H1 (cell line): ENCODE results near the gene TACR2. TPM values are rescaled to one million over a fixed set of nuclear protein-coding genes. Genes with fewer than 3 reads are reported as not detected.

Experiments
- CTCF ChIA-PET: fragments of 300-600 bp; sonication (Branson Sonifier 250); formaldehyde crosslinking; loops from one replicate; lab custom pipeline; 2021; ENCODE audit not compliant: partially characterized antibody; lab: Charles Lee
- POLR2A ChIA-PET: fragments of 300-600 bp; sonication (Branson Sonifier 250); formaldehyde crosslinking; loops from one replicate; lab custom pipeline; 2021; ENCODE audit warnings: inconsistent platforms; ENCODE audit not compliant: partially characterized antibody; lab: Charles Lee
- DNase-seq, 2 experiments: peaks; one replicate each; pipeline versions ENCODE4 v3.0.0 to v3.0.0-alpha.2; 2010 to 2022; ENCODE audit warnings: low spot score in 2 of 2, low read depth in 1 of 2, mixed read lengths in 1 of 2
- FAIRE-seq: peaks from 2 replicates; lab custom pipeline; 2011; peaks lifted over from hg19 to GRCh38; lab: Jason Lieb, UNC
- H2AFZ ChIP-seq: 2 replicates; pipeline ENCODE4 v1.8.1; 2012; ENCODE audit warnings: low read length, inconsistent platforms
- H2AK5ac ChIP-seq: 2 replicates; pipeline ENCODE4 v1.6.1; 2013; ENCODE audit warnings: low read depth, low read length
- H2BK120ac ChIP-seq: replicated peaks from 2 replicates; pipeline ENCODE3; 2013; ENCODE audit warnings: low read depth, low read length, inconsistent platforms
- H2BK12ac ChIP-seq: 2 replicates; pipeline ENCODE4 v1.6.1; 2013; ENCODE audit warnings: low read depth, low read length
- H2BK15ac ChIP-seq: 2 replicates; pipeline ENCODE4 v1.6.1; 2013; ENCODE audit warnings: low read length
- H2BK20ac ChIP-seq: 2 replicates; pipeline ENCODE4 v1.6.1; 2013; ENCODE audit warnings: low read length
- H2BK5ac ChIP-seq: 2 replicates; pipeline ENCODE4 v1.6.1; 2013; ENCODE audit warnings: low read depth, low read length
- H3K14ac ChIP-seq: 2 replicates; pipeline ENCODE4 v1.6.1; 2013; ENCODE audit warnings: inconsistent platforms; ENCODE audit not compliant: insufficient read length
- H3K18ac ChIP-seq: 2 replicates; pipeline ENCODE4 v1.6.1; 2013; ENCODE audit warnings: low read length; ENCODE audit errors: extremely low read depth
- H3K23ac ChIP-seq: 2 replicates; pipeline ENCODE4 v1.6.1; 2013; ENCODE audit warnings: inconsistent platforms; ENCODE audit not compliant: insufficient read length
- H3K23me2 ChIP-seq: 2 replicates; pipeline ENCODE4 v1.6.1; 2013; ENCODE audit warnings: low read depth, low read length
- H3K27ac ChIP-seq: 2 replicates; pipeline ENCODE4 v1.6.1; 2011; ENCODE audit warnings: low read depth, low read length, inconsistent platforms
- H3K27me3 ChIP-seq, 4 experiments: replicated peaks in 1 of 4; 1 replicate in 1 of 4; 2 replicates in 3 of 4; pipeline versions ENCODE4 v1.6.1 to v1.8.1; 2011 to 2013; ENCODE audit warnings: low read length in 3 of 4, mild to moderate bottlenecking in 3 of 4, inconsistent platforms in 2 of 4, mixed read lengths in 2 of 4, moderate library complexity in 1 of 4; ENCODE audit not compliant: control insufficient read depth in 3 of 4, insufficient read depth in 3 of 4; ENCODE audit errors: extremely low read depth in 1 of 4
- H3K36me3 ChIP-seq, 4 experiments: 2 replicates each; pipeline versions ENCODE4 v1.6.1 to v1.8.1; 2011 to 2013; ENCODE audit warnings: mild to moderate bottlenecking in 4 of 4, low read length in 3 of 4, moderate library complexity in 2 of 4, control low read depth in 1 of 4, inconsistent platforms in 1 of 4; ENCODE audit not compliant: insufficient read depth in 4 of 4, control insufficient read depth in 2 of 4
- H3K4ac ChIP-seq: replicated peaks from 2 replicates; pipeline ENCODE3; 2013; ENCODE audit warnings: low read length, low read depth, mixed read lengths, inconsistent platforms; ENCODE audit not compliant: insufficient read length
- H3K4me1 ChIP-seq, 4 experiments: replicated peaks in 1 of 4; 1 replicate in 1 of 4; 2 replicates in 3 of 4; pipeline versions ENCODE4 v1.6.1 to v1.8.1; 2011 to 2013; ENCODE audit warnings: low read length in 3 of 4, inconsistent platforms in 2 of 4, mixed read lengths in 1 of 4; ENCODE audit not compliant: insufficient read depth in 4 of 4, control insufficient read depth in 3 of 4
- H3K4me2 ChIP-seq, 2 experiments: 2 replicates each; pipeline versions ENCODE4 v1.6.1 to v1.8.1; 2011 to 2013; ENCODE audit warnings: low read depth in 2 of 2, low read length in 2 of 2, control low read depth in 1 of 2, inconsistent platforms in 1 of 2, mild to moderate bottlenecking in 1 of 2; ENCODE audit not compliant: insufficient read depth in 1 of 2
- H3K4me3 ChIP-seq, 4 experiments: fragments of 200-600, 300-600 bp in 1 of 4; sonication (generic), shearing (Covaris generic), sonication (Bioruptor Twin) in 1 of 4; 2 replicates each; pipeline versions ENCODE4 v1.5.1 to v1.8.1; 2011 to 2016; ENCODE audit warnings: low read length in 4 of 4, low read depth in 3 of 4, control low read depth in 2 of 4, inconsistent platforms in 2 of 4, mild to moderate bottlenecking in 2 of 4, mixed read lengths in 1 of 4, moderate library complexity in 1 of 4; ENCODE audit not compliant: insufficient read depth in 2 of 4; ENCODE audit errors: extremely low read depth in 1 of 4
- H3K56ac ChIP-seq: replicated peaks from 2 replicates; pipeline ENCODE3; 2013; ENCODE audit warnings: low read depth, mild to moderate bottlenecking, mixed read lengths, low read length, inconsistent platforms; ENCODE audit not compliant: insufficient read length
- H3K79me1 ChIP-seq: 2 replicates; pipeline ENCODE4 v1.6.1; 2013; ENCODE audit warnings: low read depth, low read length, control low read depth
- H3K79me2 ChIP-seq, 2 experiments: 2 replicates each; pipeline versions ENCODE4 v1.6.1 to v1.8.1; 2012 to 2013; ENCODE audit warnings: low read length in 2 of 2, mild to moderate bottlenecking in 2 of 2, inconsistent platforms in 1 of 2; ENCODE audit not compliant: insufficient read depth in 2 of 2, control insufficient read depth in 1 of 2
- H3K9ac ChIP-seq, 4 experiments: replicated peaks in 1 of 4; 1 replicate in 1 of 4; 2 replicates in 3 of 4; pipeline versions ENCODE4 v1.6.1 to v1.8.1; 2011 to 2013; ENCODE audit warnings: low read depth in 3 of 4, low read length in 3 of 4, control low read depth in 2 of 4, mild to moderate bottlenecking in 2 of 4, moderate library complexity in 2 of 4, inconsistent platforms in 1 of 4; ENCODE audit errors: extremely low read depth in 1 of 4
- H3K9me3 ChIP-seq, 2 experiments: 2 replicates each; pipeline versions ENCODE4 v1.6.1 to v1.8.1; 2012 to 2013; ENCODE audit warnings: mild to moderate bottlenecking in 2 of 2, moderate library complexity in 2 of 2, control low read depth in 1 of 2, inconsistent platforms in 1 of 2, low read depth in 1 of 2, low read length in 1 of 2, mixed read lengths in 1 of 2; ENCODE audit not compliant: insufficient read depth in 2 of 2
- H4K20me1 ChIP-seq, 2 experiments: replicated peaks in 1 of 2; 2 replicates each; pipeline versions ENCODE3 to v1.8.1; 2011 to 2013; ENCODE audit warnings: inconsistent platforms in 2 of 2, low read length in 2 of 2, mild to moderate bottlenecking in 1 of 2; ENCODE audit not compliant: insufficient read depth in 2 of 2, control insufficient read depth in 1 of 2
- H4K5ac ChIP-seq: 2 replicates; pipeline ENCODE4 v1.6.1; 2013; ENCODE audit warnings: low read length, low read depth, mixed read lengths, inconsistent platforms; ENCODE audit not compliant: insufficient read length
- H4K8ac ChIP-seq: 2 replicates; pipeline ENCODE4 v1.8.0; 2013; ENCODE audit warnings: mild to moderate bottlenecking, moderate library complexity, low read length, inconsistent platforms; ENCODE audit not compliant: insufficient read depth; ENCODE audit errors: extremely low read depth
- H4K91ac ChIP-seq: replicated peaks from 2 replicates; pipeline ENCODE3; 2013; ENCODE audit warnings: low read length, mixed read lengths, inconsistent platforms; ENCODE audit not compliant: insufficient read length
- ATF2 ChIP-seq: IDR thresholded peaks from 2 replicates; pipeline ENCODE4 v1.6.1; 2012; ENCODE audit warnings: low read length, inconsistent platforms
- BRCA1 ChIP-seq: IDR thresholded peaks from 2 replicates; pipeline ENCODE4 v1.6.1; 2012; ENCODE audit warnings: low read depth, low read length, improper control_type of control experiment
- CHD2 ChIP-seq: IDR thresholded peaks from 2 replicates; pipeline ENCODE4 v1.6.1; 2012; ENCODE audit warnings: low read length, improper control_type of control experiment
- EGR1 ChIP-seq: IDR thresholded peaks from 2 replicates; pipeline ENCODE4 v1.6.1; 2011; ENCODE audit warnings: low read depth, low read length, borderline replicate concordance
- KDM4A ChIP-seq: IDR thresholded peaks from one replicate; pipeline ENCODE4 v1.7.1; 2012; ENCODE audit warnings: low read depth, mild to moderate bottlenecking, moderate library complexity, low read length, inconsistent platforms; ENCODE audit not compliant: severe bottlenecking
- NRF1 ChIP-seq: IDR thresholded peaks from 2 replicates; pipeline ENCODE4 v1.6.1; 2011; ENCODE audit warnings: mild to moderate bottlenecking, low read depth, low read length, improper control_type of control experiment
- RAD21 ChIP-seq, 2 experiments: IDR thresholded peaks in 1 of 2; conservative IDR thresholded peaks in 1 of 2; 2 replicates each; pipeline ENCODE4 v1.6.1; 2011; ENCODE audit warnings: low read depth in 2 of 2, low read length in 2 of 2, improper control_type of control experiment in 1 of 2, inconsistent platforms in 1 of 2, mild to moderate bottlenecking in 1 of 2, moderate library complexity in 1 of 2
- SAP30 ChIP-seq: fragments of 300-600 bp; sonication (generic); IDR thresholded peaks from 2 replicates; pipeline ENCODE4 v1.7.1; 2012; ENCODE audit warnings: low read length, moderate library complexity, mild to moderate bottlenecking, inconsistent platforms; ENCODE audit not compliant: insufficient read depth, insufficient replicate concordance
- SP2 ChIP-seq: IDR thresholded peaks from 2 replicates; pipeline ENCODE4 v1.6.1; 2012; ENCODE audit warnings: mild to moderate bottlenecking, low read length, inconsistent platforms
- TBP ChIP-seq: IDR thresholded peaks from 2 replicates; pipeline ENCODE4 v1.6.1; 2011; ENCODE audit warnings: low read depth, low read length, improper control_type of control experiment
- TEAD4 ChIP-seq: IDR thresholded peaks from 2 replicates; pipeline ENCODE4 v1.6.1; 2012; ENCODE audit warnings: low read depth, low read length, inconsistent platforms, mixed read lengths
- WGBS, 2 experiments: shearing (Covaris generic) in 1 of 2; methylation state at CpG; one replicate each; pipeline versions ENCODE4 v1.1.6 to v1.1.7; 2013 to 2015; ENCODE audit warnings: low lambda C conversion rate in 2 of 2, mixed read lengths in 2 of 2, inconsistent platforms in 1 of 2, low coverage in 1 of 2, missing lambda C conversion rate in 1 of 2; ENCODE audit not compliant: insufficient replicate concordance in 2 of 2, insufficient coverage in 1 of 2, insufficient read length in 1 of 2; ENCODE audit errors: extremely low coverage in 1 of 2, missing lambda C conversion rate in 1 of 2; 5-methylcytosine and 5-hydroxymethylcytosine counted together
- polyA plus RNA-seq, 7 experiments: library from polyadenylated mRNA; depleted of rRNA in 3 of 7; stranded (reverse) in 5 of 7; unstranded in 2 of 7; fragments of >200 nt in 5 of 7; fragments of 200-250 nt in 2 of 7; gene quantifications; 1 replicate in 5 of 7; 2 replicates in 1 of 7; 4 replicates in 1 of 7; pipeline versions ENCODE4 v1.2.1 to v1.2.3, GENCODE V29; 2011 to 2013; ENCODE audit warnings: missing spikeins in 2 of 7, mixed read lengths in 2 of 7
- total RNA-seq: library from RNA; stranded (reverse); fragmentation: NEBNext Ultra II Directional; extraction: Animal tissue kit (Norgen Biotek cat#: 25700); gene quantifications from 2 replicates; pipeline ENCODE4 v1.2.1, GENCODE V29; 2021

Gene TACR2
- total and polyA plus RNA-seq, 2 of the 8 experiments (the other 6 are each of a cell fraction or from before 2014, with no cell fraction given) = 0.06 TPM; not detected in 1

GRCh38 chr10:69359594-69359993, 57.1 kb downstream of the TACR2 start:
- H3K14ac ChIP-seq = no peak overlapping the region
- ChIA-PET CTCF (interaction anchor here (0.6 to 2.0 kb wide), 3 partner anchors 25 to 291 kb away, joined by 3 to 8 read pairs (median 5); no protein-coding TSS in a partner anchor), POLR2A (interaction anchor here (0.7 kb wide), 1 partner anchor 97 kb away, joined by 4 read pairs; no protein-coding TSS in a partner anchor)
- H2BK12ac ChIP-seq = no peak overlapping the region
- peaks cover 6% of the 10 kb centered on the region; the same call in 1 of the 2 replicates for H3K79me1 ChIP-seq
- H3K4me3 ChIP-seq = no peak overlapping the region
- no peak overlapping the region for H3K4me2 ChIP-seq
- no peak overlapping the region for H3K23ac ChIP-seq
- H2BK15ac ChIP-seq = no peak overlapping the region
- H3K56ac ChIP-seq = no peak overlapping the region
- no peak overlapping the region for H2BK120ac ChIP-seq
- no peaks in the 10 kb centered on the region for H3K27me3 ChIP-seq
- H3K27ac ChIP-seq = no peak overlapping the region
- no peak overlapping the region for H3K4ac ChIP-seq
- peaks cover 0 to 51% of the 10 kb centered on the region in 2 experiments; a peak in 2 of 4 replicates for H3K79me2 ChIP-seq
- DNase-seq = no peak
- H2AK5ac ChIP-seq = no peak overlapping the region
- H3K36me3 ChIP-seq = peaks cover 2 to 11% (median 9%) of the 10 kb centered on the region in 4 experiments; a peak in 5 of 8 replicates
- no peak overlapping the region for H2BK20ac ChIP-seq
- peak overlapping the region; percentile 77; the same call in 1 of the 2 replicates for H2BK5ac ChIP-seq
- H3K9me3 ChIP-seq = no peaks in the 10 kb centered on the region
- peaks cover 2 to 12% (median 6%) of the 10 kb centered on the region in 4 experiments; a peak in 5 of 7 replicates for H3K4me1 ChIP-seq
- H4K20me1 ChIP-seq = peaks cover 3 to 6% of the 10 kb centered on the region in 2 experiments
- no peak overlapping the region for H4K5ac ChIP-seq
- H3K18ac ChIP-seq = no peak overlapping the region
- no peak overlapping the region; the same call in 1 of the 2 replicates for H4K8ac ChIP-seq
- H2AFZ ChIP-seq = no peak overlapping the region
- H3K9ac ChIP-seq = no peak overlapping the region
- no peak overlapping the region for H4K91ac ChIP-seq
- WGBS, 2 experiments = 87% methylated on average over 5 of the region's 5 CpGs; no CpG with 5 or more reads in 1 of the 2 experiments
- H3K23me2 ChIP-seq = no peaks in the 10 kb centered on the region
- FAIRE-seq = no peak
- TF ChIP-seq TEAD4 (no peak), CHD2 (no peak), BRCA1 (no peak), KDM4A (no peak), ATF2 (no peak), RAD21 (IDR thresholded peaks at IDR 0.05 in 1 of 2, conservative IDR thresholded peaks at IDR 0.05 in 1 of 2; ENCODE audit: low read depth in 2 of 2, low read length in 2 of 2) (no peak), SP2 (no peak), TBP (no peak), SAP30 (no peak), EGR1 (no peak), NRF1 (no peak)
